22Rv1 (cell line): ENCODE measurements around the gene UBA5.

ENCODE experiments used
- CTCF ChIP-seq: fragments of 450-650 bp; IDR thresholded peaks from 2 replicates; pipeline ENCODE4 v1.5.1; 2017; ENCODE audit warnings: mild to moderate bottlenecking
- ZFX ChIP-seq: fragments of 450-650 bp; IDR thresholded peaks from 2 replicates; pipeline ENCODE4 v1.6.1; 2017; ENCODE audit warnings: antibody characterized with exemption, borderline replicate concordance

- TF ChIP-seq CTCF: no peak
- no peak for TF ChIP-seq ZFX
Observed at GRCh38 chr3:132713977-132714727, 54.0 kb downstream of the UBA5 start.
